GM19395 (cell line): Measurements from ENCODE around the gene KRT76.

Experiments used
- ATAC-seq: cut with Tn5 transposase; IDR thresholded peaks from one replicate; pipeline ENCODE4 v1.9.1; 2021; ENCODE audit warnings: mild to moderate bottlenecking, moderate library complexity; ENCODE audit not compliant: unreplicated experiment

Gene KRT76

GRCh38 chr12:52813885-52814709 is 37.0 kb upstream of the KRT76 start, which contains the start of gene KRT4:
TSS of gene KRT4 (minus strand) at chr12:52814116. CDS start at chr12:52814058, 58 bp downstream.
- no peak for ATAC-seq

GRCh38 chr12:52813203-52813819 is 36.2 kb upstream of the KRT76 start:
- no peak for ATAC-seq

- ATAC-seq: no peak
Observed at GRCh38 chr12:52812749-52813148, 35.6 kb upstream of the KRT76 start.

- ATAC-seq: no peak
Observed at GRCh38 chr12:52812073-52812400, 34.9 kb upstream of the KRT76 start.

- ATAC-seq: no peak
Observed at GRCh38 chr12:52811191-52812072, 34.3 kb upstream of the KRT76 start.

GRCh38 chr12:52810554-52810953 is 33.4 kb upstream of the KRT76 start:
- no peak for ATAC-seq

- no peak for ATAC-seq
Observed at GRCh38 chr12:52809166-52809565, 32.0 kb upstream of the KRT76 start.

GRCh38 chr12:52808573-52809160 is 31.5 kb upstream of the KRT76 start:
- ATAC-seq: no peak

- no peak for ATAC-seq
Observed at GRCh38 chr12:52807544-52808470, 30.7 kb upstream of the KRT76 start.

- no peak for ATAC-seq
Observed at GRCh38 chr12:52806821-52807543, 29.8 kb upstream of the KRT76 start.

- ATAC-seq: no peak
Observed at GRCh38 chr12:52806169-52806811, 29.1 kb upstream of the KRT76 start.

GRCh38 chr12:52805739-52806138 is 28.6 kb upstream of the KRT76 start:
- ATAC-seq: no peak

GRCh38 chr12:52805000-52805399 is 27.9 kb upstream of the KRT76 start:
- no peak for ATAC-seq

- ATAC-seq: no peak
Observed at GRCh38 chr12:52802442-52802841, 25.3 kb upstream of the KRT76 start.

GRCh38 chr12:52801773-52802172 is 24.6 kb upstream of the KRT76 start:
- no peak for ATAC-seq

GRCh38 chr12:52800259-52800917 is 23.2 kb upstream of the KRT76 start:
- ATAC-seq: no peak

GRCh38 chr12:52799505-52800211 is 22.5 kb upstream of the KRT76 start:
- ATAC-seq: no peak
